Neural cell (in vitro differentiated cells): ENCODE measurements around the gene IL15RA. TPM values are rescaled to one million over a fixed set of nuclear protein-coding genes. Genes with fewer than 3 reads are reported as not detected.

ENCODE experiments used
- H2AFZ ChIP-seq: fragments of 200-600, 300-800 bp; sonication (generic), shearing (Covaris generic); 2 replicates; pipeline ENCODE4 v1.6.0; 2014; ENCODE audit warnings: low read depth, mild to moderate bottlenecking, antibody characterized with exemption, low read length, moderate library complexity
- H3F3A ChIP-seq: fragments of 200-600 bp; shearing (Covaris generic); 2 replicates; pipeline ENCODE4 v1.6.1; 2016; ENCODE audit warnings: mild to moderate bottlenecking, moderate library complexity, mixed read lengths, antibody characterized with exemption, low read length; ENCODE audit not compliant: insufficient read depth, poor library complexity, severe bottlenecking
- H3K27ac ChIP-seq: fragments of 200-600, 300-800 bp; sonication (generic), shearing (Covaris generic); 2 replicates; pipeline ENCODE4 v1.5.1; 2014; ENCODE audit warnings: mild to moderate bottlenecking, low read length, moderate library complexity
- H3K27me3 ChIP-seq: fragments of 300-800, 200-600 bp; sonication (generic), shearing (Covaris generic); 2 replicates; pipeline ENCODE4 v1.6.0; 2014; ENCODE audit warnings: mild to moderate bottlenecking, low read depth, low read length, moderate library complexity; ENCODE audit not compliant: insufficient read depth
- H3K36me3 ChIP-seq: fragments of 300-800, 200-600 bp; sonication (generic), shearing (Covaris generic); 2 replicates; pipeline ENCODE4 v1.5.1; 2014; ENCODE audit warnings: mild to moderate bottlenecking, antibody characterized with exemption, low read length, moderate library complexity; ENCODE audit not compliant: insufficient read depth
- H3K4me2 ChIP-seq: fragments of 300-800, 200-600 bp; sonication (generic), shearing (Covaris generic); 2 replicates; pipeline ENCODE4 v1.6.0; 2014; ENCODE audit warnings: mild to moderate bottlenecking, low read length
- H3K4me3 ChIP-seq: fragments of 300-800, 200-600 bp; sonication (generic), shearing (Covaris generic); 2 replicates; pipeline ENCODE4 v1.5.1; 2014; ENCODE audit warnings: mild to moderate bottlenecking, low read length, moderate library complexity
- H3K79me2 ChIP-seq: fragments of 200-600 bp; shearing (Covaris generic); replicated peaks from 2 replicates; pipeline ENCODE4 v1.6.0; 2014; ENCODE audit warnings: mild to moderate bottlenecking, low read length, moderate library complexity; ENCODE audit not compliant: insufficient read depth
- H3K9ac ChIP-seq: fragments of 300-800, 200-600 bp; sonication (generic), shearing (Covaris generic); 2 replicates; pipeline ENCODE4 v1.6.1; 2016; ENCODE audit warnings: mild to moderate bottlenecking, low read length, mixed read lengths
- H3K9me2 ChIP-seq: fragments of 200-600 bp; shearing (Covaris generic); 2 replicates; pipeline ENCODE4 v1.6.1; 2016; ENCODE audit warnings: mild to moderate bottlenecking, low read length, mixed read lengths; ENCODE audit not compliant: insufficient read depth
- H3K9me3 ChIP-seq: fragments of 200-600, 300-800 bp; sonication (generic), shearing (Covaris generic); 2 replicates; pipeline ENCODE4 v1.6.1; 2016; ENCODE audit warnings: mild to moderate bottlenecking, mixed run types, low read length, moderate library complexity, mixed read lengths
- H4K20me1 ChIP-seq: fragments of 200-600 bp; shearing (Covaris generic); 2 replicates; pipeline ENCODE4 v1.6.1; 2016; ENCODE audit warnings: mild to moderate bottlenecking, mixed run types; ENCODE audit not compliant: insufficient read depth
- CTCF ChIP-seq: fragments of 450-650 bp; IDR thresholded peaks from 2 replicates; pipeline ENCODE4 v1.5.1; 2014; ENCODE audit warnings: antibody characterized with exemption, mild to moderate bottlenecking, moderate library complexity; ENCODE audit not compliant: poor library complexity, severe bottlenecking
- EP300 ChIP-seq: fragments of 450-650 bp; conservative IDR thresholded peaks from 2 replicates; pipeline ENCODE4 v1.6.1; 2014; ENCODE audit warnings: antibody characterized with exemption, mild to moderate bottlenecking, moderate library complexity; ENCODE audit not compliant: poor library complexity, severe bottlenecking
- EZH2 ChIP-seq: fragments of 200-600, 300-800 bp; shearing (Covaris generic), sonication (generic); IDR thresholded peaks from 2 replicates; pipeline ENCODE4 v1.6.1; 2014; ENCODE audit warnings: antibody characterized with exemption, low read length, borderline replicate concordance, mild to moderate bottlenecking; ENCODE audit not compliant: insufficient read depth, poor library complexity, severe bottlenecking
- MXI1 ChIP-seq: fragments of 450-650 bp; conservative IDR thresholded peaks from 2 replicates; pipeline ENCODE4 v1.6.1; 2014; ENCODE audit warnings: antibody characterized with exemption, mild to moderate bottlenecking; ENCODE audit not compliant: poor library complexity, severe bottlenecking
- POLR2AphosphoS5 ChIP-seq: IDR thresholded peaks from 2 replicates; pipeline ENCODE4 v1.6.1; 2012
- RAD21 ChIP-seq: fragments of 450-650 bp; conservative IDR thresholded peaks from 2 replicates; pipeline ENCODE4 v1.6.1; 2014; ENCODE audit warnings: antibody characterized with exemption, mild to moderate bottlenecking, moderate library complexity
- REST ChIP-seq: IDR thresholded peaks from 2 replicates; pipeline ENCODE4 v1.6.1; 2012; ENCODE audit warnings: borderline replicate concordance
- SMC3 ChIP-seq: fragments of 450-650 bp; conservative IDR thresholded peaks from 2 replicates; pipeline ENCODE4 v1.6.1; 2014; ENCODE audit warnings: antibody characterized with exemption, mild to moderate bottlenecking, moderate library complexity; ENCODE audit not compliant: poor library complexity
- TAF1 ChIP-seq: IDR thresholded peaks from 2 replicates; pipeline ENCODE4 v1.6.1; 2012; ENCODE audit warnings: low read depth
- polyA plus RNA-seq: library from polyadenylated mRNA; depleted of rRNA; stranded (reverse); fragments of >200 nt; gene quantifications from 2 replicates; pipeline ENCODE4 v1.2.3, GENCODE V29; 2014

IL15RA gene
- polyA plus RNA-seq, 1 donor from 2014 or later, result not detected

GRCh38 chr10:6009150-6009549 lies 31.8 kb upstream of the IL15RA start:
- H3K36me3 ChIP-seq, result no peaks in the 10 kb centered on the region
- no peaks in the 10 kb centered on the region for H3K27me3 ChIP-seq
- H3K27ac ChIP-seq, result no peak overlapping the region
- H3K9me2 ChIP-seq, result no peaks in the 10 kb centered on the region
- H3F3A ChIP-seq, result no peaks in the 10 kb centered on the region
- H4K20me1 ChIP-seq, result no peaks in the 10 kb centered on the region
- H3K9ac ChIP-seq, result no peak overlapping the region
- H3K79me2 ChIP-seq, result no peaks in the 10 kb centered on the region
- no peaks in the 10 kb centered on the region for H3K9me3 ChIP-seq
- no peak overlapping the region for H3K4me3 ChIP-seq
- TF ChIP-seq MXI1, result no peak
- no peak for TF ChIP-seq POLR2AphosphoS5
- TF ChIP-seq REST, result no peak
- no peak for TF ChIP-seq SMC3
- TF ChIP-seq EZH2, result no peak
- TF ChIP-seq EP300, result no peak
- no peak for TF ChIP-seq RAD21
- no peak for TF ChIP-seq TAF1
- TF ChIP-seq CTCF, result no peak
- no peak overlapping the region for H2AFZ ChIP-seq
- no peak overlapping the region for H3K4me2 ChIP-seq

GRCh38 chr10:6008497-6009142 lies 31.3 kb upstream of the IL15RA start:
- no peak for TF ChIP-seq MXI1
- Histone ChIP-seq H3K4me3 (no peak overlapping the region), H2AFZ (no peak overlapping the region), H3K9ac (no peak overlapping the region), H3K4me2 (no peak overlapping the region), H3K79me2 (no peaks in the 10 kb centered on the region), H3K36me3 (no peaks in the 10 kb centered on the region), H3K27me3 (no peaks in the 10 kb centered on the region), H3F3A (no peaks in the 10 kb centered on the region), H3K9me2 (no peaks in the 10 kb centered on the region), H4K20me1 (no peaks in the 10 kb centered on the region), H3K27ac (no peak overlapping the region), H3K9me3 (no peaks in the 10 kb centered on the region)

DNA sequence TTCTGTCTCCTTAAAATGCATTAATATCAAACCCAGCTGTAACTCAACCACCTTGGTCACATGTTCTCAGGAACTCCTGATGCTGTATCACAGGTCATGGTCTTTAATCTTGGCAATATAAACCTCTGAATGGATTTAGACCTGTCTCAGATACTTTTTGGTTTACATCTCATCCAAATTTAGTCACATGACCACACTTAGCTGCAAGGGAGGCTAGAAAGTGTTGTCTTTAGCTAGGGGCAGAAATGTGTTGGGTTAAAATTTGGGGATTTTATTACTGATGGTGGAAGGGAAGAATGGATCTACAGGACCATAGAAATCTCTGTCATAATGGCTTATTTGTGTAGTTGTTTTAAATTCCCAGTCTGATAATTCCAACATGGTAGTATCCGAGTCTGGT lies 29.6 kb upstream of the IL15RA start:
- no peak overlapping the region for H3K27ac ChIP-seq
- H3K36me3 ChIP-seq, result no peaks in the 10 kb centered on the region
- no peaks in the 10 kb centered on the region for H3K9me3 ChIP-seq
- H3K27me3 ChIP-seq, result no peaks in the 10 kb centered on the region
- no peak overlapping the region for H3K4me2 ChIP-seq
- H2AFZ ChIP-seq, result no peak overlapping the region
- no peak overlapping the region for H3K9ac ChIP-seq
- H3K79me2 ChIP-seq, result no peaks in the 10 kb centered on the region
- H4K20me1 ChIP-seq, result no peaks in the 10 kb centered on the region
- H3K4me3 ChIP-seq, result no peak overlapping the region
- H3K9me2 ChIP-seq, result no peaks in the 10 kb centered on the region
- H3F3A ChIP-seq, result no peaks in the 10 kb centered on the region
- TF ChIP-seq POLR2AphosphoS5, result no peak
- TF ChIP-seq MXI1, result no peak
- no peak for TF ChIP-seq EP300
- no peak for TF ChIP-seq EZH2
- TF ChIP-seq TAF1, result no peak
- no peak for TF ChIP-seq RAD21
- TF ChIP-seq CTCF, result no peak
- TF ChIP-seq SMC3, result no peak
- no peak for TF ChIP-seq REST
